OCI-LY1 (cell line): ENCODE measurements around the gene ZNF524.

ENCODE experiments used
- CTCF ChIP-seq: fragments of 200-600 bp; sonication (generic), shearing (Covaris generic); IDR thresholded peaks from 2 replicates; pipeline ENCODE4 v1.5.1; 2017; ENCODE audit warnings: mild to moderate bottlenecking, antibody characterized with exemption, low read length, moderate library complexity, mixed read lengths
- EZH2 ChIP-seq: fragments of 200-600 bp; sonication (generic), shearing (Covaris generic); IDR thresholded peaks from 2 replicates; pipeline ENCODE4 v1.8.0; 2017; ENCODE audit warnings: borderline replicate concordance, mixed run types, mild to moderate bottlenecking, antibody characterized with exemption, low read length, moderate library complexity, mixed read lengths

GRCh38 chr19:55641426-55642152, 41.5 kb downstream of the ZNF524 start:
- TF ChIP-seq CTCF (no peak), EZH2 (no peak)
